NB4 (cell line): ENCODE data around the gene VAC14.
"Not testable (repeated sequence)": the region's sequence is repeated elsewhere in the genome, so short reads cannot be mapped to it uniquely, and the experiment has no call there.

Experiments used
- DNase-seq: peaks from one replicate; pipeline ENCODE4 v3.0.0; 2010; ENCODE audit warnings: low read depth
- H3K4me3 ChIP-seq: one replicate; pipeline ENCODE4 v1.5.1; 2011; ENCODE audit warnings: mild to moderate bottlenecking, low read depth, low read length, moderate library complexity
- CTCF ChIP-seq: IDR thresholded peaks from one replicate; pipeline ENCODE4 v1.5.1; 2012; ENCODE audit warnings: low read depth, low read length
- MAX ChIP-seq: IDR thresholded peaks from 2 replicates; pipeline ENCODE4 v1.6.1; 2011; ENCODE audit warnings: low read depth, low read length
- MYC ChIP-seq: IDR thresholded peaks from 2 replicates; pipeline ENCODE4 v1.6.1; 2011; ENCODE audit warnings: low read depth, low read length
- POLR2A ChIP-seq: IDR thresholded peaks from 2 replicates; pipeline ENCODE4 v1.6.1; 2011; ENCODE audit warnings: mild to moderate bottlenecking; ENCODE audit not compliant: insufficient read length; ENCODE audit errors: extremely low read depth

Gene VAC14

GRCh38 chr16:70649300-70649699, 151.7 kb downstream of the VAC14 start:
- DNase-seq: no peak
- no peak overlapping the region for H3K4me3 ChIP-seq
- TF ChIP-seq MYC: no peak
- TF ChIP-seq MAX: no peak
- TF ChIP-seq CTCF: no peak
- no peak for TF ChIP-seq POLR2A

- TF ChIP-seq MYC (no peak), POLR2A (no peak), CTCF (no peak), MAX (no peak)
- H3K4me3 ChIP-seq: no peak overlapping the region
- DNase-seq: no peak
Measured at GRCh38 chr16:70648606-70649005, 152.4 kb downstream of the VAC14 start.

GRCh38 chr16:70647441-70648359, 153.3 kb downstream of the VAC14 start:
- DNase-seq: no peak
- H3K4me3 ChIP-seq: no peak overlapping the region
- no peak for TF ChIP-seq MAX
- no peak for TF ChIP-seq CTCF
- no peak for TF ChIP-seq MYC
- no peak for TF ChIP-seq POLR2A

GRCh38 chr16:70646260-70647241, 154.4 kb downstream of the VAC14 start, which contains the start of gene IL34:
Gene IL34, plus strand, starts transcription at chr16:70646559. Its CDS starts 389 bp downstream, at chr16:70646948.
- H3K4me3 ChIP-seq: no peak within 1 kb of the TSS
- DNase-seq: no peak
- TF ChIP-seq POLR2A (no peak), MAX (no peak), MYC (no peak), CTCF (no peak)

- no peak for DNase-seq
- H3K4me3 ChIP-seq: no peak overlapping the region
- no peak for TF ChIP-seq MYC
- TF ChIP-seq CTCF: peak; percentile 13
Measured at GRCh38 chr16:70644763-70645597, 156.0 kb downstream of the VAC14 start.

- H3K4me3 ChIP-seq, DNase-seq: not testable (repeated sequence)
Measured at GRCh38 chr16:70643264-70643663, 157.7 kb downstream of the VAC14 start.
